Activated CD4-positive, alpha-beta T cell treated with anti-CD3 and anti-CD28 coated beads for 1 hour (primary cell): ENCODE results near the gene NBEA.

ENCODE experiments used
- DNase-seq: peaks from one replicate; pipeline ENCODE4 v3.0.0-alpha.2; 2020

The NBEA gene

GRCh38 chr13:35411059-35411744 is 469.1 kb downstream of the NBEA start:
- no peak for DNase-seq

GRCh38 chr13:35448465-35448864 is 506.4 kb downstream of the NBEA start:
- DNase-seq: no peak

GRCh38 chr13:35449821-35450220 is 507.8 kb downstream of the NBEA start:
- DNase-seq: no peak

GRCh38 chr13:35455022-35455421 is 513.0 kb downstream of the NBEA start:
- no peak for DNase-seq

- DNase-seq: no peak
Observed at GRCh38 chr13:35457258-35457657, 515.2 kb downstream of the NBEA start.

GRCh38 chr13:35460061-35460460 is 518.0 kb downstream of the NBEA start:
- DNase-seq: no peak

- DNase-seq: no peak
Observed at GRCh38 chr13:35465371-35465770, 523.3 kb downstream of the NBEA start.

- no peak for DNase-seq
Observed at GRCh38 chr13:35468195-35468594, 526.1 kb downstream of the NBEA start.

- DNase-seq: no peak
Observed at GRCh38 chr13:35469806-35470525, 527.9 kb downstream of the NBEA start.

GRCh38 chr13:35470671-35471661 is 528.9 kb downstream of the NBEA start:
- no peak for DNase-seq

GRCh38 chr13:35471706-35472322 is 529.7 kb downstream of the NBEA start:
- DNase-seq: no peak

GRCh38 chr13:35472323-35472881 is 530.3 kb downstream of the NBEA start:
- no peak for DNase-seq

- DNase-seq: no peak
Observed at GRCh38 chr13:35473206-35473775, 531.2 kb downstream of the NBEA start.

GRCh38 chr13:35473802-35474201 is 531.7 kb downstream of the NBEA start:
- no peak for DNase-seq

GRCh38 chr13:35474496-35475211 is 532.6 kb downstream of the NBEA start:
- DNase-seq: no peak

GRCh38 chr13:35475212-35475959 is 533.3 kb downstream of the NBEA start:
- no peak for DNase-seq

- no peak for DNase-seq
Observed at GRCh38 chr13:35475960-35476943, 534.2 kb downstream of the NBEA start, which contains the start of gene MAB21L1. MAB21L1 (minus strand) TSS chr13:35476689; CDS start chr13:35476138, 551 bp downstream.

GRCh38 chr13:35477386-35477946 is 535.4 kb downstream of the NBEA start:
- DNase-seq: no peak
